ENCODE data around the gene SLFN12L. TPM values are rescaled to one million over a fixed set of nuclear protein-coding genes. Genes with fewer than 3 reads are reported as not detected.

Gene SLFN12L
- total RNA-seq, 1 experiment from 2014 or later: not detected

DNA sequence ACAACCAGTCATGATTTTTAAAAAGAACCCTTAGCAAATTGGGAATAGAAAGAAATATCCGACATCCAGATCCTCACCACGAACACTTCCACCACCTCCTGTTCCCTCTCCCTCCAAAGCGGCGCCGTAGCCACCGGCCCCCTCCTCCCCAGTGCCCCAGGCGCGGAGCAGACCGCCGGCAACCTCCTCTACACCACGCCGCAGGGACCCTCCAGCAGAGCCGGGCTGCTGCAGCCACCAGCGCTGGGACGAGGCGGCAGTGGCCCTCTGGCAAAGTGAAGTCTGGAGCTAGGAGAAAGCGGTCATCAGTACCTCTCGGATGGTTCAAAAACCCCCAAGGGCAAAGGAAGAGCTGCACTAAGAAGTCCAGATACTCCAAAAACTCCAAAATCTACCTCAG is 47.5 kb downstream of the SLFN12L start:
- Histone ChIP-seq H3K18ac (ENCODE audit: insufficient read length, low read depth, low read length) (no peak overlapping the region), H3K27ac (ENCODE audit: insufficient read length, low read depth, low read length) (no peak overlapping the region), H3K27me3 (ENCODE audit: insufficient read depth, low read length) (peaks cover 80% of the 10 kb centered on the region), H3K23ac (ENCODE audit: insufficient read length, low read depth, low read length) (no peak overlapping the region), H3K4ac (ENCODE audit: low read depth, low read length) (no peak overlapping the region), H3K56ac (ENCODE audit: insufficient read length, low read depth, low read length) (no peak overlapping the region), H3K23me2 (ENCODE audit: insufficient read length, low read depth, low read length, poor library complexity, severe bottlenecking) (peaks cover 8% of the 10 kb centered on the region), H3K9me3 (ENCODE audit: control insufficient read depth, low read depth, low read length) (no peaks in the 10 kb centered on the region), H2BK12ac (ENCODE audit: insufficient read length, low read depth, low read length) (no peak overlapping the region), H3T11ph (ENCODE audit: low read length) (no peak overlapping the region), H4K91ac (ENCODE audit: insufficient read length, low read depth, low read length) (no peak overlapping the region), H2BK120ac (ENCODE audit: low read depth, low read length, poor library complexity, severe bottlenecking) (no peak overlapping the region), H4K8ac (replicated peaks; ENCODE audit: insufficient read length, low read depth, low read length) (no peak overlapping the region), H3K14ac (ENCODE audit: insufficient read depth, low read length) (no peak overlapping the region), H3K9ac (ENCODE audit: extremely low read depth, insufficient read length, low read length) (no peak overlapping the region), H2AK5ac (ENCODE audit: insufficient read length, low read length) (no peak overlapping the region), H3K4me1 (ENCODE audit: insufficient read depth, low read length) (no peaks in the 10 kb centered on the region; the same call in 1 of the 2 replicates), H4K20me1 (ENCODE audit: control insufficient read depth, insufficient read depth, insufficient read length) (no peaks in the 10 kb centered on the region), H3K79me1 (ENCODE audit: insufficient read depth, low read depth, low read length, poor library complexity, severe bottlenecking) (no peaks in the 10 kb centered on the region), H3K79me2 (ENCODE audit: insufficient read depth, low read length) (no peaks in the 10 kb centered on the region), H2BK20ac (ENCODE audit: low read depth, low read length, poor library complexity, severe bottlenecking) (no peak overlapping the region), H4K5ac (ENCODE audit: insufficient read length, low read depth, low read length) (no peak overlapping the region), H3K4me2 (ENCODE audit: insufficient read depth, insufficient read length, low read length) (no peak overlapping the region), H2AFZ (ENCODE audit: low read length) (no peak overlapping the region), H2BK15ac (ENCODE audit: low read depth, low read length) (no peak overlapping the region), H2BK5ac (ENCODE audit: insufficient read length, low read length) (no peak overlapping the region)
- TF ChIP-seq, protein P1, sequence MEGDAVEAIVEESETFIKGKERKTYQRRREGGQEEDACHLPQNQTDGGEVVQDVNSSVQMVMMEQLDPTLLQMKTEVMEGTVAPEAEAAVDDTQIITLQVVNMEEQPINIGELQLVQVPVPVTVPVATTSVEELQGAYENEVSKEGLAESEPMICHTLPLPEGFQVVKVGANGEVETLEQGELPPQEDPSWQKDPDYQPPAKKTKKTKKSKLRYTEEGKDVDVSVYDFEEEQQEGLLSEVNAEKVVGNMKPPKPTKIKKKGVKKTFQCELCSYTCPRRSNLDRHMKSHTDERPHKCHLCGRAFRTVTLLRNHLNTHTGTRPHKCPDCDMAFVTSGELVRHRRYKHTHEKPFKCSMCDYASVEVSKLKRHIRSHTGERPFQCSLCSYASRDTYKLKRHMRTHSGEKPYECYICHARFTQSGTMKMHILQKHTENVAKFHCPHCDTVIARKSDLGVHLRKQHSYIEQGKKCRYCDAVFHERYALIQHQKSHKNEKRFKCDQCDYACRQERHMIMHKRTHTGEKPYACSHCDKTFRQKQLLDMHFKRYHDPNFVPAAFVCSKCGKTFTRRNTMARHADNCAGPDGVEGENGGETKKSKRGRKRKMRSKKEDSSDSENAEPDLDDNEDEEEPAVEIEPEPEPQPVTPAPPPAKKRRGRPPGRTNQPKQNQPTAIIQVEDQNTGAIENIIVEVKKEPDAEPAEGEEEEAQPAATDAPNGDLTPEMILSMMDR (conservative IDR thresholded peaks at IDR 0.05): no peak
- DNase-seq: no peak
- H3K4me3 Mint-ChIP-seq: peak overlapping the region in 1 of 2 experiments; percentile 30; a peak in 2 of 5 replicates
- no peaks in the 10 kb centered on the region; a peak in 1 of 7 replicates for H3K36me3 Mint-ChIP-seq (ENCODE audit: insufficient read depth in 1 of 3, low read depth in 3 of 3)
- WGBS (ENCODE audit: extremely low coverage, insufficient read length, low lambda C conversion rate): no CpG with 5 or more reads among the region's 18 CpGs
- H3K27me3 Mint-ChIP-seq (ENCODE audit: low read depth): peaks cover 97% of the 10 kb centered on the region
- H3K27ac Mint-ChIP-seq: no peak overlapping the region
- H3K4me1 Mint-ChIP-seq: peaks cover 26 to 43% of the 10 kb centered on the region in 2 experiments
- H3K9me3 Mint-ChIP-seq: peaks cover 0 to 6% of the 10 kb centered on the region in 2 experiments; a peak in 3 of 5 replicates
